Endodermal cell (in vitro differentiated cells): ENCODE measurements around the gene SLC6A20. TPM values are rescaled to one million over a fixed set of nuclear protein-coding genes. Genes with fewer than 3 reads are reported as not detected.

ENCODE experiments used
- DNase-seq: peaks from one replicate; pipeline ENCODE4 v3.0.0-alpha.2; 2017
- H3K27ac ChIP-seq: 2 replicates; pipeline ENCODE4 v1.5.1; 2013; ENCODE audit warnings: mild to moderate bottlenecking, low read depth, low read length, moderate library complexity
- H3K27me3 ChIP-seq: 2 replicates; pipeline ENCODE4 v1.6.1; 2013; ENCODE audit warnings: mild to moderate bottlenecking, low read length, moderate library complexity; ENCODE audit not compliant: insufficient read depth, control insufficient read depth, poor library complexity, severe bottlenecking
- H3K36me3 ChIP-seq: 2 replicates; pipeline ENCODE4 v1.7.0; 2013; ENCODE audit warnings: mild to moderate bottlenecking, low read length, moderate library complexity; ENCODE audit not compliant: control insufficient read depth, insufficient read depth
- H3K4me1 ChIP-seq: one replicate; pipeline ENCODE4 v1.7.0; 2013; ENCODE audit warnings: low read length; ENCODE audit not compliant: control insufficient read depth, insufficient read depth
- H3K4me3 ChIP-seq: 2 replicates; pipeline ENCODE4 v1.5.1; 2013; ENCODE audit warnings: mild to moderate bottlenecking, low read length, moderate library complexity
- H3K9ac ChIP-seq: 2 replicates; pipeline ENCODE4 v1.6.1; 2013; ENCODE audit warnings: mild to moderate bottlenecking, low read length, moderate library complexity; ENCODE audit not compliant: poor library complexity, severe bottlenecking; ENCODE audit errors: extremely low read depth
- H3K9me3 ChIP-seq: 2 replicates; pipeline ENCODE4 v1.6.1; 2013; ENCODE audit warnings: mild to moderate bottlenecking, low read length, moderate library complexity; ENCODE audit not compliant: control insufficient read depth
- H3K27ac Mint-ChIP-seq: 2 replicates; pipeline ENCODE4 v1.8.0; 2020; ENCODE audit warnings: mixed read lengths
- H3K27me3 Mint-ChIP-seq: 2 replicates; pipeline ENCODE4 v1.8.0; 2021; ENCODE audit warnings: mild to moderate bottlenecking, mixed read lengths; ENCODE audit not compliant: insufficient read depth
- H3K36me3 Mint-ChIP-seq: 2 replicates; pipeline ENCODE4 v1.8.0; 2020; ENCODE audit warnings: low read depth, mixed read lengths
- H3K4me1 Mint-ChIP-seq: 2 replicates; pipeline ENCODE4 v1.8.0; 2020; ENCODE audit warnings: mixed read lengths
- H3K4me3 Mint-ChIP-seq: 2 replicates; pipeline ENCODE4 v1.8.0; 2020; ENCODE audit warnings: mild to moderate bottlenecking, moderate library complexity, mixed read lengths
- H3K9me3 Mint-ChIP-seq: 2 replicates; pipeline ENCODE4 v1.8.0; 2020; ENCODE audit warnings: mild to moderate bottlenecking, mixed read lengths
- WGBS, 2 experiments: methylation state at CpG; one replicate each; pipeline versions ENCODE4 v1.1.5 to v1.1.7; 2013; ENCODE audit warnings: missing lambda C conversion rate in 2 of 2, mixed read lengths in 1 of 2; ENCODE audit not compliant: insufficient coverage in 1 of 2, insufficient read length in 1 of 2; 5-methylcytosine and 5-hydroxymethylcytosine counted together
- total RNA-seq, 2 donors: library from RNA; stranded (reverse); fragmentation: NEBNext Ultra II Directional in 1 of 2; extraction: Animal tissue kit (Norgen Biotek cat#: 25700) in 1 of 2; gene quantifications; 2 replicates in 1 of 2; 3 replicates in 1 of 2; pipeline ENCODE4 v1.2.1, GENCODE V29; 2021
- TF ChIP-seq, protein P1 (sequence below): fragments of 200-600 bp; sonication (generic); conservative IDR thresholded peaks from 2 replicates; pipeline ENCODE4 v1.5.0; 2021; ENCODE audit warnings: antibody characterized with exemption, mild to moderate bottlenecking

SLC6A20 gene
- total RNA-seq, 2 donors from 2014 or later, result 0.29 to 1.5 TPM

DNA sequence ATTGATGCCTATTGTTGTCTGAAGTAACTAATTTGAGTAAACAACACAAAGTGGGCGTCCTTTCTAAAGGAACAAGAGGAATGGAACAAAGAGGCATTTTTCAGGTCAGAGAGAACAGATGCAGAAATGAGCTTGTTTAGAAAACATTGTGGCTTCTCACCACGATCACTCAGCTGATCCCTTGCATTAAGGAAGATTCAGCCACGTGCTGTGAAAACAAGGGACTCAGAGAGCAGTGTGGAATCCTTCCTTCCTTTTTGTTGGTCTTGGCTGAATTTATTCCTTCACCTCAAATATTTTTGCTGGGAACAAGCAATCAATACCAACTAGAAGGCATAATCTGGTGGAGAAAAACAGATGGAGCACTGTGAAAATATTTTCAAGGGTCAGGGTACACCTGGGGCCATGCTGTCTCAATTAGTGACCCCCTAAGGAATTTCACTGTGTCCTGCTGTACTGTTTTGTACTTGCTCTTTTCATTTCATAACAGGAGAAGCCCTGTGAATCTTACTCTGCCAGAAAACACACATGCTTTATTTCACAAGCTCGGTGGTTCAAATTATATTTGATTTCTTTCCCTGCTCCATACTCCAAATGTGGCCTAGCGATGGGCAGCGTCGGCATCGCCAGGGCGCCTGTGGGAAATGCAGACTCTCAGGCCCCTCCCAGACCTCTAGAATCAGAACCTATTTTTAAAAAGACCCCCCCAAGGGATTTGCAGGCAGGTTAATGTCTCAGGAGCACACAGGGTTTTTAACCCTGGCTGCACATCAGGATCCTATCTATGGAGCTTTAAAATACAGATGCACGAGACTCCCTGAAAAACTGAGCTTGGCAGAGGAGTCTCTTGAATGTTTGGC lies 11.6 kb upstream of the SLC6A20 start:
- H3K27ac Mint-ChIP-seq, result no peak overlapping the region
- Histone ChIP-seq H3K4me1 (no peaks in the 10 kb centered on the region), H3K27me3 (peaks cover 2% of the 10 kb centered on the region), H3K9ac (no peak overlapping the region), H3K9me3 (no peaks in the 10 kb centered on the region), H3K27ac (no peak overlapping the region), H3K4me3 (no peak overlapping the region), H3K36me3 (no peaks in the 10 kb centered on the region)
- WGBS, 2 experiments, result 90 to 91% methylated on average over 10 of the region's 10 CpGs
- H3K4me3 Mint-ChIP-seq, result no peak overlapping the region
- H3K9me3 Mint-ChIP-seq, result no peaks in the 10 kb centered on the region
- DNase-seq, result no peak
- TF ChIP-seq, protein P1, sequence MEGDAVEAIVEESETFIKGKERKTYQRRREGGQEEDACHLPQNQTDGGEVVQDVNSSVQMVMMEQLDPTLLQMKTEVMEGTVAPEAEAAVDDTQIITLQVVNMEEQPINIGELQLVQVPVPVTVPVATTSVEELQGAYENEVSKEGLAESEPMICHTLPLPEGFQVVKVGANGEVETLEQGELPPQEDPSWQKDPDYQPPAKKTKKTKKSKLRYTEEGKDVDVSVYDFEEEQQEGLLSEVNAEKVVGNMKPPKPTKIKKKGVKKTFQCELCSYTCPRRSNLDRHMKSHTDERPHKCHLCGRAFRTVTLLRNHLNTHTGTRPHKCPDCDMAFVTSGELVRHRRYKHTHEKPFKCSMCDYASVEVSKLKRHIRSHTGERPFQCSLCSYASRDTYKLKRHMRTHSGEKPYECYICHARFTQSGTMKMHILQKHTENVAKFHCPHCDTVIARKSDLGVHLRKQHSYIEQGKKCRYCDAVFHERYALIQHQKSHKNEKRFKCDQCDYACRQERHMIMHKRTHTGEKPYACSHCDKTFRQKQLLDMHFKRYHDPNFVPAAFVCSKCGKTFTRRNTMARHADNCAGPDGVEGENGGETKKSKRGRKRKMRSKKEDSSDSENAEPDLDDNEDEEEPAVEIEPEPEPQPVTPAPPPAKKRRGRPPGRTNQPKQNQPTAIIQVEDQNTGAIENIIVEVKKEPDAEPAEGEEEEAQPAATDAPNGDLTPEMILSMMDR, result no peak
- H3K4me1 Mint-ChIP-seq, result peaks cover 2% of the 10 kb centered on the region
- H3K27me3 Mint-ChIP-seq, result no peaks in the 10 kb centered on the region
- H3K36me3 Mint-ChIP-seq, result no peaks in the 10 kb centered on the region

DNA sequence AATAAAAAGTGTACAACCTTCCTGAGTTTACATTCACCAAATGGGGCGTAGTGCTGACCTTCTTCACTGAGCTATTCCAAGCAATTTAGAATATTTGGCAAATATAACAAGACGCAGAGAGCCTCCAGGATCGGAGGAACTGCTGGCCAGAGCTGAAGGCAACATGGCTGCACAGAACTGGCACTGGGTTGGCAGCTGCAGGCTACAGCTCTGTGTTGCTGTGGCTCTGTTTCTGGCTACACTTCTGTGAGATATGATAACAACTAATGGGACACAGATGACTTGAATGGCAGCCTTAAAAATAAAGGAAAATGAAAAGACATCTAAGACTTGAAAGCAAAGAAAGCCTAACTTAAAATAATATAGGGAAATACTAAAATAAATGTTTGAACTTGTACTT lies 10.8 kb upstream of the SLC6A20 start:
- Histone ChIP-seq H3K4me3 (no peak overlapping the region), H3K27me3 (peaks cover 4% of the 10 kb centered on the region), H3K27ac (no peak overlapping the region), H3K4me1 (no peaks in the 10 kb centered on the region), H3K9ac (no peak overlapping the region), H3K9me3 (no peaks in the 10 kb centered on the region), H3K36me3 (no peaks in the 10 kb centered on the region)
- Mint-ChIP-seq H3K36me3 (no peaks in the 10 kb centered on the region), H3K27me3 (no peaks in the 10 kb centered on the region), H3K27ac (no peak overlapping the region), H3K4me1 (peaks cover 2% of the 10 kb centered on the region), H3K4me3 (no peak overlapping the region), H3K9me3 (no peaks in the 10 kb centered on the region)
- DNase-seq, result no peak
- WGBS, 2 experiments, result 94 to 96% methylated on average over 3 of the region's 3 CpGs
- TF ChIP-seq, protein P1, result no peak

DNA sequence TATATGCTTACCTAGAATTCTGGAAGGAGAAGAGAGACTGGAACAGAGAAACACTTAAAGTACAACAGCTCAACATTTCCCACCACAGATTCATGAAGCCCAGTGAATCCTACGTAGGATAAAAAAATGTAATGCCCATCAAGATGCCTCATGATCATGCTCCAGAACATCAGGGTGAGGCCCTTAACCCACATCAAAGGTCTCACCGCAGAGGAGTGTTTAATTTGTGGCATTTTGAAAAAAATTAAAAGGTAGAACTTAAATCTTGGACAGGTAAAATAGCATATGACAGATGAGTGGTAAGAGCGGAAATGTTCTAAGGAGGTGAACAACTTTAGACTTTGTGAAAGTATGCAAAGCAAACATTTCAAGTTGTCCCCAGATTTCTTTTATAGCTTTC lies 9.7 kb upstream of the SLC6A20 start:
- no peak overlapping the region for H3K9ac ChIP-seq
- H3K27ac ChIP-seq, result no peak overlapping the region
- TF ChIP-seq, protein P1, result no peak
- H3K36me3 ChIP-seq, result no peaks in the 10 kb centered on the region
- Mint-ChIP-seq H3K9me3 (no peaks in the 10 kb centered on the region), H3K27ac (no peak overlapping the region), H3K4me3 (no peak overlapping the region), H3K27me3 (no peaks in the 10 kb centered on the region), H3K4me1 (peaks cover 2% of the 10 kb centered on the region), H3K36me3 (no peaks in the 10 kb centered on the region)
- WGBS, 2 experiments, result 92 to 100% methylated on average over 2 to 3 of the region's 3 CpGs
- no peak for DNase-seq
- no peaks in the 10 kb centered on the region for H3K9me3 ChIP-seq
- no peaks in the 10 kb centered on the region for H3K4me1 ChIP-seq
- H3K4me3 ChIP-seq, result no peak overlapping the region
- peaks cover 4% of the 10 kb centered on the region for H3K27me3 ChIP-seq
